Measurements from ENCODE around the gene MAML3.

The MAML3 gene

DNA sequence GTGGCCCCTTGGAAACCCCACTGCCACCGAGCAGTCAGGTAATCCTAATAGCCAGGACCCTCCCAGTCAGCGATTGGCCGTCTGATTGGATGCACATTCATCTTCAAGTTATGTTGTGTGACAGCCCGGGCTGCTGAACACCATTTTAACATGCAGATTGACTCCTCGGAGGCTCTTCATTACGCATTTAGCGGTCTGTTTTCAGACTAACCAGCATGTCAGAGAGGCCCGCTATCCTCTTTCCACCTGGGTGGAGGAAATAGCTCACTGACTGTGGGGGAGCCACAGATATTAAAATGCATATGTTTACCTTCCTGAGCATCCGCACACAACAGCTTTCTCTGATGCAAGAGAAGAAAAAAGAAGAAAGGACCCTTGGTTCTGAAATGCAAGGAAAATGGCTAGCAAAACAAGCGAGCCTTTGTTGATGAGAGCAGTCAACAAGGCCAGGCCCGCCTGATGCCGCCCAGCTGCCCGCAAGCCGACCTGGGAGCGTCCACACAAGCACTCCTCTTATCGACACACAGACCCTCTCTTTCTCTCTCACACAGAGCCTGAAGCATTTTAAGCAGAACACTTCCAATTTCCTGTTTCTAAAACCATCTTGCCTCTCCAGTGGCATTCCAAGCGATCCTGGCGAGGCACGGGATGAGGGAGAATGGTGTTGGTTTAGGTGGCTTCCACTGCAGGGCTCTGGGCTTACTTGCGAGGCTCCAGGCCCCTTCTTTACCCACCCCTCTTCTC lies 370.1 kb downstream of the MAML3 start:
- Mint-ChIP-seq H3K27ac (no peak overlapping the region), H3K9me3 (no peaks in the 10 kb centered on the region), H3K36me3 (ENCODE audit: low read depth) (no peaks in the 10 kb centered on the region), H3K27me3 (no peaks in the 10 kb centered on the region), H3K4me3 (no peak overlapping the region), H3K4me1 (ENCODE audit: low read depth) (no peaks in the 10 kb centered on the region)
- no peak for DNase-seq

DNA sequence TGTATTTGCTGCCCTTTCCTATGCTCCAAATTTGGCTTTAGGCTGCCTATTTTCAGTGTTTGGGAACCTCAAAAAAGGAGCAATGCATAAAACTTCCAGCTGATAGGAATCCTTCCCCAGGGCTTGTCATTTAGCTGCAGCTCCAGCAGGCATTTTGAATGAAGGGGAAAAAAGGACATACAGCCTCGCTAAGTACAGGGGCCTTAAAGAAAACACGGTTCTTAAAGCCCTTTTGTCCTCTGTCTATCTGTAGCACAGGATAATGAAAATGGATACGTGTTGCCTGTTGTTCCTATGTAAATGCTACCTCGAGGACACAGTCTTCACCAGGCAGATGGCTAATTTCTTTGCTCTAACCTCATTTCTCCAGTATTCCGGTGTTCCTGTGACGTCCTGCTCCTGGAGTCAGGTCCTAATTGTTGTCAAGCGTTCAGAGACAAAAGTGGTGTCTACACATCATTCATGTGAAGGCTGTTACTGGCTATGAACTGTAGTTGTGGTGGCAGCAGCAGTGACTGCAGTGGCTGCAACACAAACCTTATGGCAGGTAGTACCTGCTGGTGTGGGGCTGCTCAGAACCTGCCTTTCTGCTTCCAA lies 371.0 kb downstream of the MAML3 start:
- no peak overlapping the region for H3K4me3 Mint-ChIP-seq
- H3K4me1 Mint-ChIP-seq (ENCODE audit: low read depth) = no peaks in the 10 kb centered on the region
- no peaks in the 10 kb centered on the region for H3K36me3 Mint-ChIP-seq (ENCODE audit: low read depth)
- no peak for DNase-seq
- no peaks in the 10 kb centered on the region for H3K9me3 Mint-ChIP-seq
- H3K27me3 Mint-ChIP-seq = no peaks in the 10 kb centered on the region
- no peak overlapping the region for H3K27ac Mint-ChIP-seq

GRCh38 chr4:139781066-139781465 lies 372.9 kb downstream of the MAML3 start:
- no peak for DNase-seq
- Mint-ChIP-seq H3K4me3 (no peak overlapping the region), H3K27me3 (no peaks in the 10 kb centered on the region), H3K27ac (no peak overlapping the region), H3K36me3 (ENCODE audit: low read depth) (no peaks in the 10 kb centered on the region), H3K9me3 (no peaks in the 10 kb centered on the region), H3K4me1 (ENCODE audit: low read depth) (no peaks in the 10 kb centered on the region)

GRCh38 chr4:139779691-139780090 lies 374.3 kb downstream of the MAML3 start:
- H3K27me3 Mint-ChIP-seq = no peaks in the 10 kb centered on the region

GRCh38 chr4:139777757-139778156 lies 376.2 kb downstream of the MAML3 start:
- Mint-ChIP-seq H3K4me3 (no peak overlapping the region), H3K9me3 (no peaks in the 10 kb centered on the region), H3K27me3 (no peaks in the 10 kb centered on the region), H3K27ac (no peak overlapping the region), H3K4me1 (ENCODE audit: low read depth) (no peaks in the 10 kb centered on the region), H3K36me3 (ENCODE audit: low read depth) (no peaks in the 10 kb centered on the region)
- no peak for DNase-seq

More at GRCh38 chr4:139779691-139780090, 374.3 kb downstream of the MAML3 start:
- Mint-ChIP-seq H3K36me3 (ENCODE audit: low read depth) (no peaks in the 10 kb centered on the region), H3K4me1 (ENCODE audit: low read depth) (no peaks in the 10 kb centered on the region), H3K27ac (no peak overlapping the region), H3K4me3 (no peak overlapping the region), H3K9me3 (no peaks in the 10 kb centered on the region)
- no peak for DNase-seq

GRCh38 chr4:139776235-139776634 lies 377.7 kb downstream of the MAML3 start:
- no peak for DNase-seq
- Mint-ChIP-seq H3K27me3 (no peaks in the 10 kb centered on the region), H3K4me3 (no peak overlapping the region), H3K27ac (no peak overlapping the region), H3K36me3 (ENCODE audit: low read depth) (no peaks in the 10 kb centered on the region), H3K9me3 (no peaks in the 10 kb centered on the region), H3K4me1 (ENCODE audit: low read depth) (no peaks in the 10 kb centered on the region)

DNA sequence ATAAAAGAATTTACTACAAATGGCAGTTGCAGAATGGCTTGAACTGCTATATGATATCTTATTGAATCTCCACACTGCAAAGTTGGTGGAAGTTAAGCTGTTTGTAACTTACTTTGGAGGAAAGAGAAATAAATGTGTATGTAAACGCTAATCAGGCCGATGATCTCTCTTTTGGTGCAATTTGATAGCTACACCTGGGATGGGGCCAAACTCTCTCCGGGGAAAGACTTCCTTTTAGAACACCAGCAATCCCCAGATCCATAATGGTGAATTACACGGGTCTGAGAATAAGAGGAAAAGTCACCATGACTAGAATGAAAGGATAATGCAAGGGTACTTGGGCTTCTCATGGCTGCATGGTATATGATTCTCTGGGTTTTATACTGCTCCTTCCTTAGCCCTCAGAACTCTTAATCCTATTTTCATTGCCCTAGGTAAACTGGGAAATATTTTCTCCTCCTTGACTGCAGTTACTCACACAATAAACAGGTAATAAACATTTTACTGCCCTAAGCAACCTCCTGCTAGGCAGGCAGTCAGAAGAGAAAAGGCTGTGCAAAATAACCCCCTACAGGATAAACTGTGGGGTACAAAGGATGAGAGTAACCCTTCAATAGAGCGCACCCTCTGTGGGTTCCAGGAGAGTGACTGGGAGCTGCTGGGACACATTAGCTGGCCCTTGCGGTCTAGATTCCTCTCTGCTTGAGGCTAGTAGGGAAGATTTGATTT lies 379.1 kb downstream of the MAML3 start:
- H3K9me3 Mint-ChIP-seq = no peaks in the 10 kb centered on the region
- no peaks in the 10 kb centered on the region for H3K27me3 Mint-ChIP-seq

GRCh38 chr4:139773560-139774318 lies 380.2 kb downstream of the MAML3 start:
- no peaks in the 10 kb centered on the region for H3K27me3 Mint-ChIP-seq
- DNase-seq = no peak
- no peaks in the 10 kb centered on the region for H3K4me1 Mint-ChIP-seq (ENCODE audit: low read depth)
- no peaks in the 10 kb centered on the region for H3K9me3 Mint-ChIP-seq
- H3K36me3 Mint-ChIP-seq (ENCODE audit: low read depth) = no peaks in the 10 kb centered on the region
- H3K4me3 Mint-ChIP-seq = no peak overlapping the region
- no peak overlapping the region for H3K27ac Mint-ChIP-seq

More for the DNA sequence above, 379.1 kb downstream of the MAML3 start:
- no peaks in the 10 kb centered on the region for H3K4me1 Mint-ChIP-seq (ENCODE audit: low read depth)
- no peak for DNase-seq
- no peak overlapping the region for H3K27ac Mint-ChIP-seq
- no peak overlapping the region for H3K4me3 Mint-ChIP-seq
- no peaks in the 10 kb centered on the region for H3K36me3 Mint-ChIP-seq (ENCODE audit: low read depth)

GRCh38 chr4:139770361-139770760 lies 383.6 kb downstream of the MAML3 start:
- DNase-seq = no peak
- Mint-ChIP-seq H3K27me3 (no peaks in the 10 kb centered on the region), H3K27ac (no peak overlapping the region), H3K4me1 (ENCODE audit: low read depth) (no peaks in the 10 kb centered on the region), H3K9me3 (no peaks in the 10 kb centered on the region), H3K4me3 (no peak overlapping the region), H3K36me3 (ENCODE audit: low read depth) (no peaks in the 10 kb centered on the region)

- H3K9me3 Mint-ChIP-seq = no peaks in the 10 kb centered on the region
- no peak overlapping the region for H3K27ac Mint-ChIP-seq
- H3K4me3 Mint-ChIP-seq = no peak overlapping the region
- no peaks in the 10 kb centered on the region for H3K36me3 Mint-ChIP-seq (ENCODE audit: low read depth)
- no peaks in the 10 kb centered on the region for H3K4me1 Mint-ChIP-seq (ENCODE audit: low read depth)
- no peaks in the 10 kb centered on the region for H3K27me3 Mint-ChIP-seq
- no peak for DNase-seq
Observed at GRCh38 chr4:139769364-139769763, 384.6 kb downstream of the MAML3 start.

- H3K27ac Mint-ChIP-seq = no peak overlapping the region
- H3K4me1 Mint-ChIP-seq (ENCODE audit: low read depth) = no peaks in the 10 kb centered on the region
- H3K36me3 Mint-ChIP-seq (ENCODE audit: low read depth) = no peaks in the 10 kb centered on the region
- no peak for DNase-seq
- H3K4me3 Mint-ChIP-seq = no peak overlapping the region
- H3K27me3 Mint-ChIP-seq = no peaks in the 10 kb centered on the region
- no peaks in the 10 kb centered on the region for H3K9me3 Mint-ChIP-seq
Observed at GRCh38 chr4:139768896-139769295, 385.1 kb downstream of the MAML3 start.

DNA sequence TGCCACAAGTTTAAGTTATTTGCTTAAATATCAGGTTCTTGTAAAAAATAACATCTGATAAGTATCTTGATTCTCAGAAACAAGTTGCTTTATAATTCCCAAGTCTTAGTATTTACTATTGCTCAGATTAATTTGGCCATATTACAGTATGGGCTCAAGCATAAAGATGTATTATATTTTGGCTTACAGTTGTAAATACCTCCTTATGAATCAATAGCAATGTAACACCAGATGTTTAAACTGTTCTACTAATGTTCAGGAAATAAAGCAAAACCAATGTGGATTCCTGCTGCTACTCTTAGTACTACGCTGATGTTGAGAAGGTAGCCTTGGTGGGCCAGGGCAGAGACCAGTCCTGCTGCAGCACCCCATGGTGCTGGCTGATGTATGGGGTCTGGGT lies 385.6 kb downstream of the MAML3 start:
- H3K4me3 Mint-ChIP-seq = no peak overlapping the region
- DNase-seq = no peak
- no peaks in the 10 kb centered on the region for H3K36me3 Mint-ChIP-seq (ENCODE audit: low read depth)
- no peak overlapping the region for H3K27ac Mint-ChIP-seq
- H3K27me3 Mint-ChIP-seq = no peaks in the 10 kb centered on the region
- H3K4me1 Mint-ChIP-seq (ENCODE audit: low read depth) = no peaks in the 10 kb centered on the region
- H3K9me3 Mint-ChIP-seq = no peaks in the 10 kb centered on the region

DNA sequence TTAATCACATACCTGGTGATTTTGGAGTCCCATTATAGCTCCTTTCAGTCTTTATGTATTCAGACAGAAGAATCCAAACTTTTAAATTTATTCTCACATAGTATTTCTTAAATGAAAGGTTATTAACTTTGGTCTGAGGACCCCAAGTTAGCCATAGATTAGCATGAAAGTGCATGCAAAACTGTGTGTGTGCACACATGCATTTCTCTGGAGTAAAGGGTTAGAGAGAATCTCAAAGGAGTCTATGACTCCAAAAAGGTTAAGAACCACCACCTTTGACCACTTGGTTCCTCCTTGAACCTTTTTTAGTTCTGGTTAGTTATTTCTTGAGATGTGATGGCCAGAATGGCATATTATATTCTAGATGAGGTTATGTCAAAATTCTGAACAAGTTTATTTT lies 386.4 kb downstream of the MAML3 start:
- Mint-ChIP-seq H3K36me3 (ENCODE audit: low read depth) (no peaks in the 10 kb centered on the region), H3K4me1 (ENCODE audit: low read depth) (no peaks in the 10 kb centered on the region), H3K27ac (no peak overlapping the region), H3K27me3 (no peaks in the 10 kb centered on the region), H3K9me3 (no peaks in the 10 kb centered on the region), H3K4me3 (no peak overlapping the region)
- DNase-seq = no peak

GRCh38 chr4:139767168-139767567 lies 386.8 kb downstream of the MAML3 start:
- H3K27me3 Mint-ChIP-seq = no peaks in the 10 kb centered on the region
- no peaks in the 10 kb centered on the region for H3K4me1 Mint-ChIP-seq (ENCODE audit: low read depth)
- no peaks in the 10 kb centered on the region for H3K36me3 Mint-ChIP-seq (ENCODE audit: low read depth)
- DNase-seq = no peak
- H3K27ac Mint-ChIP-seq = no peak overlapping the region
- no peak overlapping the region for H3K4me3 Mint-ChIP-seq
- H3K9me3 Mint-ChIP-seq = no peaks in the 10 kb centered on the region
